OCI-LY7 (cell line): ENCODE data around the gene ALKBH2. TPM values are rescaled to one million over a fixed set of nuclear protein-coding genes. Genes with fewer than 3 reads are reported as not detected.

ENCODE experiments used
- BruUV-seq: library from RNA; stranded (reverse); fragments of 400-500 nt; replicated peaks from 2 replicates; lab custom pipeline; 2021; lab: Mats Ljungman, UMichigan
- CTCF ChIA-PET: fragments of 300-600 bp; sonication (Branson Sonifier 250); formaldehyde crosslinking; loops from one replicate; lab custom pipeline; 2022; ENCODE audit warnings: antibody characterized with exemption; ENCODE audit not compliant: unreplicated experiment; lab: Charles Lee
- POLR2A ChIA-PET: fragments of 300-600 bp; sonication (Branson Sonifier 250); formaldehyde crosslinking; loops from one replicate; lab custom pipeline; 2022; ENCODE audit warnings: antibody characterized with exemption; lab: Charles Lee
- DNase-seq: peaks from one replicate; pipeline ENCODE4 v3.0.0-alpha.2; 2015; ENCODE audit warnings: low spot score
- H2AFZ ChIP-seq: fragments of 200-600 bp; sonication (generic), shearing (Covaris generic); 2 replicates; pipeline ENCODE4 v1.6.1; 2014; ENCODE audit warnings: mild to moderate bottlenecking, antibody characterized with exemption, low read length, moderate library complexity
- H3K27ac ChIP-seq: fragments of 200-600 bp; sonication (generic); 2 replicates; pipeline ENCODE4 v1.5.1; 2014; ENCODE audit warnings: mixed run types, low read depth, mild to moderate bottlenecking, moderate library complexity, low read length, inconsistent platforms; ENCODE audit not compliant: poor library complexity, severe bottlenecking
- H3K36me3 ChIP-seq: fragments of 200-600 bp; sonication (generic); 2 replicates; pipeline ENCODE4 v1.6.1; 2014; ENCODE audit warnings: mild to moderate bottlenecking, antibody characterized with exemption, low read length, moderate library complexity, mixed read lengths; ENCODE audit not compliant: insufficient read depth
- H3K4me1 ChIP-seq: fragments of 200-600 bp; sonication (generic); 2 replicates; pipeline ENCODE4 v1.5.1; 2014; ENCODE audit warnings: mild to moderate bottlenecking, low read length; ENCODE audit not compliant: insufficient read depth, poor library complexity, severe bottlenecking
- H3K4me2 ChIP-seq: fragments of 200-600 bp; sonication (generic); 2 replicates; pipeline ENCODE4 v1.6.1; 2014; ENCODE audit warnings: mild to moderate bottlenecking, low read length
- H3K4me3 ChIP-seq: fragments of 200-600 bp; sonication (generic); 2 replicates; pipeline ENCODE4 v1.5.1; 2014; ENCODE audit warnings: mild to moderate bottlenecking, low read depth, low read length; ENCODE audit not compliant: poor library complexity, severe bottlenecking
- H3K79me2 ChIP-seq: fragments of 200-600 bp; sonication (generic); 2 replicates; pipeline ENCODE4 v1.6.1; 2016; ENCODE audit warnings: low read depth, mild to moderate bottlenecking, low read length, moderate library complexity, mixed read lengths; ENCODE audit not compliant: insufficient read depth
- H3K9me2 ChIP-seq: fragments of 200-600 bp; sonication (generic); 2 replicates; pipeline ENCODE4 v1.6.1; 2016; ENCODE audit warnings: mild to moderate bottlenecking, low read length, mixed read lengths; ENCODE audit not compliant: insufficient read depth
- H3K9me3 ChIP-seq: fragments of 200-600 bp; sonication (generic); 2 replicates; pipeline ENCODE4 v1.6.1; 2014; ENCODE audit warnings: mild to moderate bottlenecking, mixed run types, low read length, mixed read lengths
- H4K20me1 ChIP-seq: fragments of 200-600 bp; sonication (generic); 2 replicates; pipeline ENCODE4 v1.6.1; 2014; ENCODE audit warnings: mild to moderate bottlenecking, antibody characterized with exemption, low read length, moderate library complexity, mixed read lengths; ENCODE audit not compliant: insufficient read depth
- CTCF ChIP-seq: fragments of 200-600 bp; sonication (generic); conservative IDR thresholded peaks from 2 replicates; pipeline ENCODE4 v1.5.1; 2014; ENCODE audit warnings: mild to moderate bottlenecking, antibody characterized with exemption, low read length, moderate library complexity, mixed read lengths
- EZH2phosphoT487 ChIP-seq: fragments of 200-600 bp; sonication (generic); IDR thresholded peaks from 2 replicates; pipeline ENCODE4 v1.6.1; 2018; ENCODE audit warnings: low read depth, borderline replicate concordance, mild to moderate bottlenecking, mixed run types, antibody characterized with exemption, low read length, moderate library complexity, mixed read lengths
- intact Hi-C: fragments of 100-400 bp; cut with micrococcal nuclease; formaldehyde crosslinking; loops from one replicate; pipeline ENCODE4 v1.10.0; 2022; ENCODE audit not compliant: unreplicated experiment
- total RNA-seq, 2 experiments: library from RNA; depleted of rRNA in 1 of 2; stranded (reverse); fragments of >200 nt in 1 of 2; shearing (Covaris generic) in 1 of 2; gene quantifications; 2 replicates each; pipeline ENCODE4 v1.2.3, GENCODE V29; 2014 to 2022

The ALKBH2 gene
- total RNA-seq, 2 experiments from 2014 or later, result 70.3 to 111 TPM

GRCh38 chr12:109120095-109120494, 26.8 kb upstream of the ALKBH2 start:
- BruUV-seq, result no TSS peak
- H3K9me2 ChIP-seq, result no peaks in the 10 kb centered on the region

GRCh38 chr12:109116611-109116949, 23.3 kb upstream of the ALKBH2 start:
- Histone ChIP-seq H3K9me2 (no peaks in the 10 kb centered on the region), H3K9me3 (no peaks in the 10 kb centered on the region), H3K4me2 (no peak overlapping the region), H3K36me3 (peaks cover 13% of the 10 kb centered on the region; the same call in 1 of the 2 replicates), H4K20me1 (no peaks in the 10 kb centered on the region), H3K4me3 (no peak overlapping the region), H3K27ac (no peak overlapping the region), H2AFZ (no peak overlapping the region), H3K4me1 (peaks cover 20% of the 10 kb centered on the region), H3K79me2 (no peaks in the 10 kb centered on the region)
- TF ChIP-seq CTCF (no peak), EZH2phosphoT487 (no peak)
- intact Hi-C loops, result no loop called here
- POLR2A ChIA-PET, result interaction anchor here (1.0 kb wide), 2 partner anchors 9 to 10 kb away, joined by 3 to 4 read pairs; no protein-coding TSS in a partner anchor
- DNase-seq, result no peak
- CTCF ChIA-PET, result no interaction called here
- no TSS peak for BruUV-seq

More at GRCh38 chr12:109120095-109120494, 26.8 kb upstream of the ALKBH2 start:
- H3K9me3 ChIP-seq, result no peaks in the 10 kb centered on the region
- no peaks in the 10 kb centered on the region for H3K79me2 ChIP-seq
- no peaks in the 10 kb centered on the region for H3K36me3 ChIP-seq
- DNase-seq, result no peak
- H3K27ac ChIP-seq, result no peak overlapping the region
- intact Hi-C loops, result no loop called here
- H4K20me1 ChIP-seq, result no peaks in the 10 kb centered on the region
- CTCF ChIA-PET, result no interaction called here
- H3K4me3 ChIP-seq, result no peak overlapping the region
- TF ChIP-seq EZH2phosphoT487, result no peak
- H3K4me1 ChIP-seq, result peaks cover 45% of the 10 kb centered on the region
- no peak overlapping the region for H2AFZ ChIP-seq
- POLR2A ChIA-PET, result no interaction called here
- H3K4me2 ChIP-seq, result no peak overlapping the region

- peaks cover 15% of the 10 kb centered on the region for H3K4me1 ChIP-seq
- no peaks in the 10 kb centered on the region for H3K9me3 ChIP-seq
Measured at GRCh38 chr12:109115758-109116610, 22.7 kb upstream of the ALKBH2 start, which contains the start of gene ACACB. ACACB (plus strand) TSS chr12:109116587; CDS start chr12:109139406, 22,819 bp downstream.

More at GRCh38 chr12:109115758-109116610, 22.7 kb upstream of the ALKBH2 start, which contains the start of gene ACACB:
- Histone ChIP-seq H3K27ac (no peak within 1 kb of the TSS), H3K9me2 (no peaks in the 10 kb centered on the region), H3K4me2 (no peak within 1 kb of the TSS), H3K79me2 (no peaks in the 10 kb centered on the region), H3K4me3 (no peak within 1 kb of the TSS), H4K20me1 (no peaks in the 10 kb centered on the region), H3K36me3 (peaks cover 19% of the 10 kb centered on the region), H2AFZ (no peak within 1 kb of the TSS)
- intact Hi-C loops, result no loop called here
- no peak for DNase-seq
- ChIA-PET POLR2A (interaction anchor here (1.0 kb wide), 2 partner anchors 10 to 11 kb away, joined by 3 to 4 read pairs; no protein-coding TSS in a partner anchor), CTCF (no interaction called here)
- BruUV-seq, result no TSS peak
- TF ChIP-seq EZH2phosphoT487 (no peak), CTCF (no peak)
